HTERT RPE-1 (cell line): ENCODE data around the gene C1QL1.

Experiments
- in situ Hi-C: fragments of 300-500 bp; cut with MboI; formaldehyde crosslinking; loops from 4 replicates; pipeline ENCODE4 v1.14.3; 2020; ENCODE audit warnings: low sequenced_read_pairs

Gene C1QL1

DNA sequence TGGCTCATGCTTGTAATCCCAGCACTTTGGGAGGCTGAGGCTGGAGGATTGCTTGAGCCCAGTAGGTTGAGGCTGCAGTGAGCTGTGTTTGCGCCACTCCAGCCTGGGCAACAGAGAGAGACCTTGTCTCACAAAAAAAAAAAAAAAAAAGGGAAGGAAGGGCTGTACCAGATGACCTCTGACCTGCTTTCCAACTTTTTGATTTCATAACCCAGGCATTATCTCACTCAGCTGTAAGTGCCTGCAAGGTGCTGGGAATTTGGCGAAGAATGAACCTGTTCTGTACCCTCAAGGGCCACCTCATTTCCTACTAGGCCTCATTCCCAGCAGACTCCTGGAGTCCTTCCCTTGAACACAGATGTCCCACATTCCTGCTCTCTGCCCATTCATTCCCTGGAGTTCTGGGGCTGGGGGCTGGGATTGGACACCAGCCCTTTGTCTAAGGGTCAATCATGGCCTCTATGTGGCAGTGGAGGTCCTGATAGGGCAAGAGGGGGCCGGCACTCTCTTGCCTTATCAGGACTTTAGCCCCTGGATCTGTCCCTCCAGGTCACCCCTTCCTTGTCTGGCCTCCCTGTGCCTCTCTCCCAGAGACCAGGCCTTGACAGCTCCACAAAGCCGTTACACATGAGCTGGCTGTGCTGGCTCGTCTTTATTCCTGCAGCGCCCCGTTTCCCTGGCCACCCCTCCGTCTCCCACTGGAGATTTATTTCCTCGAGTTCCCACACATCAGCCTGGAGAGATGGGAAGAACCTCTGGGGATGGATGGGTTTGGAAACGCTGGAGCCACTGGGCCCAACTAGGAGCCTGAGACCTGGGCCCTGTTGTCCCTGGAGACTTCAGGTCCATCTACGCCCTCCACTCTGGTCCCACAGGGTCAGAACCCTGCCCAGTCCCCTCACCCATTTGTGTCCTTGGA, 52.0 kb downstream of the C1QL1 start:
- in situ Hi-C loops = no loop called here

DNA sequence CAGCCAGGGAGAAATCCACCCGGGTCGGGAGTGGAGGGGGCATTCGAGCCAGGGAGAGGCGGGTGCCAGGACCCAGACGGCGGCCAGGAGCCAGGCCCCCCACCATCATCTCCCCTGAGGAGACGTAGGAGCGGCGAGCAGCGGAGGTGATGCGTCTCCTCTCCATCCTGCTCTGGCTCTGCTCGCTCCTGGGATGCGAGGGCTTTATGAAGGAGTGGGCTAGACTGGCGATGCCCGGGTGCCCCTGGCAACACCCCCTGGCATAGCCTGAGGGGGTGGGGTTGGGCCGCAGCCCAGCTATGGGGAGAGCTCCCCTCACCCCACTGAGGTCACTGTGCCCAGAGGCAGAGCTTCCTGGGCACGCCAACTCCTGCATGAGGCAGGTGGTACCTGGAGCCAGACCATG, 52.8 kb downstream of the C1QL1 start, which contains the start of gene GFAP:
Gene GFAP, minus strand, starts transcription at position 180 of the 406 bp plus-strand sequence. Its CDS starts 14 bp downstream, at position 166.
- in situ Hi-C loops = no loop called here

DNA sequence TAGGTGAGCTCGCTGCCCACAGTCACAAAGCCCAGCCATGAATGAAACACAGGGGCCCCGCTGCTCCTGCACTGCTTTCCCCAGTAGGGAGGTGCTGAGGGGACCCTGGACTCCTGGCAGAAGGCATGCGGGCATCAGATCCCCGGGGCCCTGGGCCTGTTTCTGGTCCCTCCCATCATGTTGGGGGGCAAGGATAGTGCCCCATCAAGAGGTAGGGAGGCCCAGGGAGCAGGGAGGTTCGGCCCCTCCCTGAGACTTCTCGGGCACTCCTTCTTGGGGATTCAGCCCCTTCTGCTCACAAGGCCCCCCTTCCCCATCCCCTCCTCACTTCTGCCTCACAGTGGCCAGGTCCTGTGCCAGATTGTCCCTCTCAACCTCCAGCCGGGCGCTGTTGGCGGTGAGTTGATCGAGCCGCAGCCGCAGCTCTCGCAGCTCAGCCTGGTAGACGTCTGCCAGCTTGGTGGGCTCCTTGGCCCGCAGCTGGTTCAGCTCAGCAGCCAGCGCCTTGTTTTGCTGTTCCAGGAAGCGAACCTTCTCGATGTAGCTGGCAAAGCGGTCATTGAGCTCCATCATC, 53.3 kb downstream of the C1QL1 start:
- in situ Hi-C loops = no loop called here

DNA sequence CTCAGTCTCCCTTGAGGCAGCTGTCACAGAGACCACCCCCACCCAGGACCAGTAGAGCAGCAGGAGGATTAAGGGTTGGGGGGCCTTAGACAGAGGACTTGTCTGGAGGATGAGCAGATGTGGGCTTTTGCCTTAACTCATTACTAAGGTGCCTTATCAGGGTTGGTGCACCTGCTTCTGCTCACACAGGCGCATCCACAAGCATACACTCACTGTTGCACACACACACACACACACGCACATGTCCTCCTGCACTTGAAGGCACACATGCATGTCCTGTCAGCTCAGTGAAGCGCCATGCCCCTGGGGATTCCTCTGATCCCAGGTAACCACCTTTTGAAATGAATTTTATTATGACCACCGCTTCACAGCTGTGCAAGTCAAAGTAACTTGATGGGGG, 54.0 kb downstream of the C1QL1 start:
- in situ Hi-C loops = no loop called here

GRCh38 chr17:44913676-44914075, 54.4 kb downstream of the C1QL1 start:
- in situ Hi-C loops = no loop called here

- in situ Hi-C loops = no loop called here
These were observed 55.1 kb downstream of the C1QL1 start for GRCh38 chr17:44912763-44913544.

GRCh38 chr17:44911133-44912001, 56.7 kb downstream of the C1QL1 start:
- in situ Hi-C loops = no loop called here

DNA sequence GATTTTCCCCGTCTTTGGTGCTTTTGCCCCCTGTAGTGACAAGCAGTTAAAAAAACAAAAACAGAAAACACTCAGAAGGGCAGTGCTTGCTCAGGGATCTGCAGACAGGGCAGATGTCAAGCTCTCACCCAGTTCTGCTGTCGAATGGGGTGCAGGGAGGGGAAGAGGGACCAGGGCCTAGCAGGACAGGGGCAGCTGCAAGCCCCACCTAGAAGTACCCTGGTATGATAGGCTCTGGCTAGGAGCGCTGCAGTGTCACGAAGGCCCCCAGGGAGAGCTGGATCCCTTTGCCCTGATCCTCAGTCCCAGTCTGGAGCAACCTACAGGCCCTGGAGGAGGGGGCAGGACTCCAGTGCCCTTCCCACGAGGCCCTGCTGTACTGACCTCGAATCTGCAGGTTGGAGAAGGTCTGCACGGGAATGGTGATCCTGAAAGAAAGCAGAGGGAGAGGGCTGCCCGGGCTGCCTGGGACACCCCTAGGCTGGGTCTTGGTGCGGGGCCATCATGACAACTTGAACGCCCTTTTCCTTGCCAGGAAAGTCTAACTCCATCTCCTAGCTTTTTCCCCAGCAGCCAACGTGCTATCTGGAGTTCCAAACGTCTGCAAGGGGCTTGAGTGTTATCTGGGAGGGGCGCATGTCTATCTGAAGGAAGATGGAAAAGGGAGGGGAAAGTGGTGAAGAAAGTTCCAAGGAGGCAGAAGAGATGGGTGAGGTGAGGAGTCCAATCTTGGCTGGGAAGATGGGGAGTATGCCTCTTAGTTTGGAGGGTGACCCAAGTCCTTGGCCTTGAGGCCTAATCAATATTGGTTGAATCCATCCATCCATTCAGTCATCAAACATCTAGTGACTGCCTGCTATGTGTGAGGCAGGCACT, 57.6 kb downstream of the C1QL1 start:
- in situ Hi-C loops = no loop called here
